OCI-LY3 (cell line): ENCODE data around the gene FRAS1.

Source experiments
- EZH2phosphoT487 ChIP-seq: fragments of 200-600 bp; shearing (Covaris generic); IDR thresholded peaks from 2 replicates; pipeline ENCODE4 v1.6.1; 2018; ENCODE audit warnings: antibody characterized with exemption, mixed run types, low read depth
- TF ChIP-seq, protein P1 (sequence below): fragments of 200-600, 300-600 bp; sonication (generic); IDR thresholded peaks from 2 replicates; pipeline ENCODE4 v1.5.1; 2014; ENCODE audit warnings: antibody characterized with exemption, low read length, low read depth

DNA sequence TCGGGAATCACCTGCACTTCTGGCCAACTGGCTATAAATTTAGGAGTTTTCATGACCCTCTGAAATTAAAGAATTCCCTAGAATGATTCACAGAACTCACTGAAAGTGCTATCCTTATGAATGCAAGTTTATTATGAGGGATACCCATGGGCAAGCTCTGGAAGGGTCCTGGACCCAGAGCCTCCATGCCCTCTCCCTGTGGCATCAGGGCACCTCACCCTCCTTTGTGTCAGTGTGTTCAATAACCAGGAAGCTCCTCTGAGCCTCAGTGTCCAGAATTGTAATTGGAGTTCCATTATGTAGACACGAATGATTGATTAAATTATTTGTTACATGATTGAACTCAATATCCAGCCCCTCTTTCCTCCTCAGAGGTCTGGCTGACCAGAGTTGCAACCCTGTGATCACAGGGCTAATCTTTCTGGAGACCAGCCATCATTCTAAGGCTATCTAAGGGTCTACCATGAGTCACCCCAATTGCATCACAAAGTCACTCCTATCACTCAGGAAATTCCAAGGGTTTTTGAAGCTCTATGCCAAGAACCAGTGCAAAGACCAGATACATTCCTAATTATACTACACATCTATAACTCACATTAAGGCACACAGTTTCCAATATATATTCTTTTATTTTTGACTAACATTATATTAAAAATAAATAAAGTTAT is 503.3 kb downstream of the FRAS1 start:
- TF ChIP-seq, protein P1, sequence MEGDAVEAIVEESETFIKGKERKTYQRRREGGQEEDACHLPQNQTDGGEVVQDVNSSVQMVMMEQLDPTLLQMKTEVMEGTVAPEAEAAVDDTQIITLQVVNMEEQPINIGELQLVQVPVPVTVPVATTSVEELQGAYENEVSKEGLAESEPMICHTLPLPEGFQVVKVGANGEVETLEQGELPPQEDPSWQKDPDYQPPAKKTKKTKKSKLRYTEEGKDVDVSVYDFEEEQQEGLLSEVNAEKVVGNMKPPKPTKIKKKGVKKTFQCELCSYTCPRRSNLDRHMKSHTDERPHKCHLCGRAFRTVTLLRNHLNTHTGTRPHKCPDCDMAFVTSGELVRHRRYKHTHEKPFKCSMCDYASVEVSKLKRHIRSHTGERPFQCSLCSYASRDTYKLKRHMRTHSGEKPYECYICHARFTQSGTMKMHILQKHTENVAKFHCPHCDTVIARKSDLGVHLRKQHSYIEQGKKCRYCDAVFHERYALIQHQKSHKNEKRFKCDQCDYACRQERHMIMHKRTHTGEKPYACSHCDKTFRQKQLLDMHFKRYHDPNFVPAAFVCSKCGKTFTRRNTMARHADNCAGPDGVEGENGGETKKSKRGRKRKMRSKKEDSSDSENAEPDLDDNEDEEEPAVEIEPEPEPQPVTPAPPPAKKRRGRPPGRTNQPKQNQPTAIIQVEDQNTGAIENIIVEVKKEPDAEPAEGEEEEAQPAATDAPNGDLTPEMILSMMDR: no peak
- no peak for TF ChIP-seq EZH2phosphoT487
